NCI-H2081 (cell line): ENCODE results near the gene VSIG8.

Source experiments
- DNase-seq, 2 experiments: peaks; one replicate each; lab custom pipeline; 2025; lab: John Stamatoyannopoulos, UW

The VSIG8 gene

GRCh38 chr1:159883134-159883533, 20.7 kb upstream of the VSIG8 start:
- no peak for DNase-seq

DNA sequence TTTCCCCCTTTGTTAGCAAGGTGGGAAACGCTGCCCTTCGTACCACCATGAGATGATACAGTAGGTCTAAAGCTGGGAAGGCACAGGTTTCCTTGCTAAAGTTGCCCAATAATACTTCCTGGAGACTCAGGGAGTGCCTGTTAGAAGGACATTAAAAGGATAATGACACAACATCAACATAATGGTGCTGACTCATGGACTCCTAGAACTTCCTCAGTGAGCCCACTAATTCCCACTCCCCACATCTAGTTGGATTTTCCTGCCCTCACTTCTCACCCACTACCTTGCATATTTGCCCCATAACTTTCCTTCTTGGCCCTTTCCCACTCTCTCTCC, 20.0 kb upstream of the VSIG8 start:
- DNase-seq = no peak

DNA sequence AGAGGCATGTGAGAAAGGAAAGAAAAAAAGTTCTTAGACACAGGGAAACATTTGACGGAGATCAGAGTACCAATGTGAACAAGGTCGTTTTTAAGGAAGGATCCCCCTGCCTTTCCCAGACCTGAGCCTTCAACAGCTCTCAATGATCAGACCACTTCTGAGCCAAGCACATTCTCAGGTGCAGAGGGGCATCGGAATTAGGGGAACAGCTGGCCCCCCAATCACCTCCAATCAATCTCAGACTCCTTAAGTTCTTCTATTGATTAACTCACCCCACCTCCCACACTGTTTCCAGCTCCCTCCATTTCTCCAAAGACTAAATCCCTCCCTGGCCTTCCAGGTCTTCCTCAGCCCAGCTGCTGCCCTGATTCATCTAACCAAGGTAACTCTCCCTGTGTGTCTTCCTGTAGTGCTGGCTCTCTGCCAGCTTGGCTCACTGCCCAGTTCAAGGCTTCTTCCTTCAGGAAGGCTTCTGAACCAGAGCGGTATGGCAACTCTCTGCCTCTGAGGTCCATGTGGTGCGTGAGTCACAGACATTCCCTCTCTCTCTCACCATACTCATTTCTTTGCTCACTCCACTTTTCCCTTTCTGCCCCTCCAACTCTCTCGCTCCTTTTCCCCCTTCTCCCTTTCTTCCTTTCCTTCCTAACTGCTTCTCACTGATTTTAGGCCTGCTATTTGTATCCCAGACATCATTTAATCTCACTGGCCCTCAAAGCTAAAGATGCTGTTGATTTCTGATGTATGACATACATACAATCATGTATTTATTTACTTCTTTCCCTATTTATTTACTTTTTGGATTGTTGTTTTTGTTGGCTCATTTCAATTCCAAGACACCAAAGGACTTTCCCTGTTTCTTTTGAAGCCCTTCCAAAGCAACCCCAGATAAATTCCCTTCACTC, 19.4 kb upstream of the VSIG8 start:
- peak; percentile 69 to 78 for DNase-seq

- DNase-seq = no peak
Observed at GRCh38 chr1:159880430-159880829, 18.0 kb upstream of the VSIG8 start.

GRCh38 chr1:159879977-159880376, 17.5 kb upstream of the VSIG8 start:
- no peak for DNase-seq

GRCh38 chr1:159879136-159879535, 16.7 kb upstream of the VSIG8 start:
- no peak for DNase-seq

DNA sequence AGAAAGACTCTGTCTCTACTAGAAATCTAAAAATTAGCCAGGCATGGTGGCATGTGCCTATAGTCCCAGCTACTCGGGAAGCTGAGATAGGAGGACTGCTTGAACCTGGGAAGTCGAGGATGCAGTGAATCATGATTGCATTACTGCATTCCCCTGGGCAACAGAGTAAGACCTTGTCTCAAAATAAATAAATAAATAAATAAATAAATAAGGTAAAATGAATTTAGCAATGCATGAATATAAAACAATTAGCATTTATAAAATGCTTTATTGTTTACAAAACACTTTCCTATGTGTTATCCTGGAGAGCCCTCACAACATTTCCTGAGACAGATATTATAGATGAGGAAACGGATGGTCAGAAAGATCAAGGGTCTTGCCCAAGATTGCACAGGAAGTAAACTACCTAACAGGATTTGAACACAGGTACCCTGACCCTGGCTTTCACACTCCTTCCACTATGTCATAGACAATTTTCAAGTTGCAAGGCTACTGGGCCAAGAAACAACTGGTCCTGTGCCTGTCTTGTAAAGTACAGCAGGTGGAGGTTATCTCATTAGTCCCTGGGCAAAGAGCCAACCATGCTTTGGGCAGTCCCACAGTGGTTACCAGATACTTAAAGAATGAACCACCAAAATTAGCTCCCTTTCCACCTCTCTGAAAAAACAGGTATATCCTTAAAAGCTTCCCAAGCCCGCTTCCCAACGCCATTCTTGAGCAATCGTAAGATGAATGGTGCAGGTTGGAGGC, 15.4 kb upstream of the VSIG8 start:
- DNase-seq = peak in 1 of 2 experiments; percentile 7

- no peak for DNase-seq
Observed at GRCh38 chr1:159873530-159874143, 11.2 kb upstream of the VSIG8 start.

GRCh38 chr1:159872891-159873290, 10.4 kb upstream of the VSIG8 start:
- DNase-seq = no peak

DNA sequence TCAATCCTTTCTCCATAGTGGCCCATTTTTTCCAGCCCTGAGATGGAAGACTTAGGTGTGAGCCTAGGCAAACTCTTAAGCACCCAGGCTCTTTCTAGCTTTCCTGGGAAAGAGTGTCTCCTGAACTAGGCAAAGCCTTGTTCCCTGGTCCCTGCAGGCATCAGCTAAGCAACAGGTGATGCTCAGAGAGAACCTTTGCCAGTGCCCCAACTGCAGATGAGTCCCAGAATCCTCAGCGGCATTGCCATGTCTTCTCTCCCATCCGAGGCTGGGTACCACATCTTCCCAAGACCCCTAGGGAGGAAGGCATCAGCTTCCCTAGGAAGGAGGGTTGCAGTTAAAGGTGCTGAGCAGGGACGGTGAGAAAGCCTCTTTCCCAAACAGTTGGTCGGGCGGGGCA, 8.2 kb upstream of the VSIG8 start:
- DNase-seq = no peak

DNA sequence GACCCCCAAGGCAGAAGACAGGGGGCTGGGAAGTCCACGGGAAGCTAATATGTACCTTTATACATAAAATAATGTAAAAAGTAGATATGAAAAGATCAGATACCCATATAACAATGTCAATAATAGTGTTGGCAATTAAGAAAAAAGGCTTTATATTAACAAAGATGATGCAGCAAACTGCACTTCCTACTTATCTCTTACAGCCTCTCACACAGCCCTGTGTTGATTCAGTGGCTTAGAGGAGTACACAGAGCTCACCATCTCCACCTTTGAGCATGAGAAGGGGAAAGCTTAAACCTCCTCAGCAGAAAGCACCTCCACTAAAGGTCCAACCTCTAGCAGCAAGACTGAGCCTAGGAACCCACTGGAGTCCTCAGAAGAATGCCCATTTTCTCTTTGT, 7.2 kb upstream of the VSIG8 start:
- DNase-seq = no peak

DNA sequence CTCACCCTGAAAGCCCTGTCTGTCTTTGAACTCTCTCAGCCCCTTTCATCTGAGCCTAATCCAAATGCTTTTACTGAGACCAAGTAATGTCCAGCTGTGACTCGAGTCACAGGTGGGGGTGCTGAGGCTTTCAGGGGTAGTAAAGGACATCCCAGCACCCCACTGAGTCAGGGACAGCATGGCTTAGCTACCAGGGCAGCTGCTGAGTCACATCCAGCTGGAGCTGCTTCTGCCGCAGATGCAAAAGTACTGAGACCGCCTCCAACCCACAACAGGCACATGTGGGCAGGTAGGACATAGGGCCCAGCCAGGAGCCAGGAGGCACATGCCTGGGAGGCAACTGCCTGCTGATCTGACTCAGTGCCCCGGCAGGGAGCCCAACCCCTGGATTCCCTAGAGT, 6.7 kb upstream of the VSIG8 start:
- no peak for DNase-seq

DNA sequence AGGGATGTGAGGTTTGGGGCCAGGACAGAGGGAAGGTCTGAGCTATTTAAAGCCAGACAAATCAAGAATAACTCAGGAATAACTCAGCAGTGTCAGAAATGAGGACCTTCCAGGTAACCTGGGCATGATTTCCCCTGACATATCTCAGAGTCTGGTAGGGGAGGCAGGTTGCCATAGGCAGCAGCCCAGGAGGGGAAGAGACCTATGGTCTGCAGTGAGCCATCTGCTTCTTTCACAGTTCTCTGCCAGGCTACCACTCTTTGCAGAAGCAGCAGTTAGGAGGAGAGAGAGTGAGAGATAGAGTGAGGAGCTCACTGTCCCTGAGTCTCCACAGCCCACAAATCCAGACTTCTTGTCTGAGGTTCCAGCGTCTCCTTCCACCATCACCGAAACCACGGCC, 6.3 kb upstream of the VSIG8 start:
- DNase-seq = no peak

- peak; percentile 67 to 88 for DNase-seq
Observed at GRCh38 chr1:159867664-159868026, 5.2 kb upstream of the VSIG8 start.

DNA sequence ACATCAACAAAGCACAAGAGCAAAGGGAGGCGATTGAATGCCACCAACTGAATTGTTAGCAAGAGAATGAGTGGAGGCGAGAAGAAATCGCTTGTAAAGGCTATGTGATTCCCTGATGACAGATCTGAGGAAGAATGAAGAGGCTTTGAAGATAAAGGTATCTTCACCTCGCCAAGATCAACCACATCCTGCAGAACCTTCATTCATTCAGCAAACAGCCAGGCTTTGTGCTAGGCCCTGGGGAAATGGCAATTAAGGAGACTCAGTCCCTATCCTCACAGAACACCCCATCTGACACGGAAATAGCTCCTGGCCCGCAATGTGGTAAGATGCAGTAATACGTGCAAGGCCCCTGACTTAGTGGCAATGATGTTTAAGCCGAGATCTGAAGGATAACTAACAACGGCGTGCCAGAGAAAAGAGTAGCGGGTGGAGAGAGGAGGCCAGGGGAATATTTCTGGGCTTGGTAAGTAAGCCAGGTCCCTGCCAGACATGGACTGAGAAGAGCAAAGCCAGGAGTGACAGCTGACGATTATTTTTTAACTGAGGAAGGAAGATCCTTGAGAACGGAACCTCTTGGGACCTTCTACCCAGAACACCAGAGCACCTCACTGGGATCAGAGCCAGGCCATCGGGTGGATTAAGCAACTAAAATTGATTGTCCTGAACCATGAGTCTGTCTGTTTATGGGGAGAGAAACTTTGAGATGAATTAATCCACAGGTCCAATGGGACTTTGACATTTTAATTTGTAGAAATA, 4.6 kb upstream of the VSIG8 start:
- no peak for DNase-seq

GRCh38 chr1:159866066-159866465, 3.6 kb upstream of the VSIG8 start:
- no peak for DNase-seq

GRCh38 chr1:159864262-159864661, 1.8 kb upstream of the VSIG8 start:
- DNase-seq = no peak

DNA sequence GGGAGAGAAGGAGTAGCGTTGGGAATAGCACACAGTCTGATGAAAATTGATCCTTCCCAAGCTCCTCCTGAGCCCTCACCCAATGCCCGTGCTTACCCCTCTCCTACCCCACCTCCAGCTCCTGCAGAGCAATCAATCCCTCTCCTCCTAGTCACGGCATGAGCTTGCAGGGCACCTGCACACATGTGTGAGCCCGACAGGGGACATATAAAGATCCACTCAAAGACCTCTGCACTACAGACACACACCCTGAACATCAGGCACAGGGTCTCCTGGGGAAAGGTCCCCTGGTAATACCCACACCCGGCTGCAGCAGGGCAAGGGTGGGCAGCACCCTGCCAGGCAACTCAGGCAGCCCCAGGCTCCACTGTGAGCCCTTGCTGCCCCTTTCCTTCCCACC, 426 bp downstream of the VSIG8 start:
- DNase-seq = no peak

GRCh38 chr1:159861218-159861617, 1.2 kb downstream of the VSIG8 start:
- DNase-seq = no peak

- no peak for DNase-seq
Observed at GRCh38 chr1:159860456-159860855, 2.0 kb downstream of the VSIG8 start.

- no peak for DNase-seq
Observed at GRCh38 chr1:159859767-159860322, 2.6 kb downstream of the VSIG8 start.

DNA sequence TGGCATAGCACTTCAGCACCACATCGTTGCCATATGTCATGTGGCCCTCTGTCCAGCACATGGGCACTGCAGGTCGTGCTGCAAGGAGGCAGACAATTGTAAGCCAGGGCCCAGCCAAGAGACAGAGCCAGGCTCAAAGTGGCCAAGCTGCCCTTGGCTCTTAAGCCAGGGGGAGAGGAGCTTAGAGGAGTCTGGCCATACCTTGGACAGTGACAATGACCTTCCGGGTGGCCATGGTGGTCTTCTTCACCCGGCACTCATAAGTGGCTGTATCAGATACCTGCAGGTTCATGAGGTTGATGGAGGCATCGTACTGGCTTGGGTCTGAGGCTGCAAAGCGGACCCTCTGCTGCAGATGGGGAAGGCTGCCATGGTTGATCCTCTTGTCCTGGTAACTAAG, 4.6 kb downstream of the VSIG8 start:
- DNase-seq = no peak
